HG03460 (cell line): ENCODE measurements around the gene CD109.
"Not testable (repeated sequence)": the region's sequence is repeated elsewhere in the genome, so short reads cannot be mapped to it uniquely, and the experiment has no call there.

Source experiments
- ATAC-seq: cut with Tn5 transposase; IDR thresholded peaks from one replicate; pipeline ENCODE4 v1.9.1; 2021; ENCODE audit not compliant: unreplicated experiment

The CD109 gene

GRCh38 chr6:73695619-73696421, at the start of gene CD109:
TSS of gene CD109 (plus strand) at chr6:73696203. CDS start at chr6:73696216, 13 bp downstream.
- ATAC-seq = peak; percentile 60

GRCh38 chr6:73648166-73648565, 47.8 kb upstream of the CD109 start:
- no peak for ATAC-seq

GRCh38 chr6:73649783-73650182, 46.2 kb upstream of the CD109 start:
- no peak for ATAC-seq

GRCh38 chr6:73652637-73653570, 43.1 kb upstream of the CD109 start:
- ATAC-seq = peak; percentile 47

GRCh38 chr6:73653571-73654424, 42.2 kb upstream of the CD109 start, which contains the start of gene SLC17A5:
TSS of gene SLC17A5 (minus strand) at chr6:73653992. CDS start at chr6:73653886, 106 bp downstream.
- ATAC-seq = peak; percentile 81

GRCh38 chr6:73655341-73655917, 40.6 kb upstream of the CD109 start:
- no peak for ATAC-seq

GRCh38 chr6:73656531-73657145, 39.4 kb upstream of the CD109 start:
- ATAC-seq = no peak

- no peak for ATAC-seq
Observed at GRCh38 chr6:73657201-73657600, 38.8 kb upstream of the CD109 start.

- ATAC-seq = no peak
Observed at GRCh38 chr6:73664701-73665100, 31.3 kb upstream of the CD109 start.

- ATAC-seq = no peak
Observed at GRCh38 chr6:73665686-73666319, 30.2 kb upstream of the CD109 start.

- ATAC-seq = no peak
Observed at GRCh38 chr6:73666393-73666792, 29.6 kb upstream of the CD109 start.

- no peak for ATAC-seq
Observed at GRCh38 chr6:73667798-73668197, 28.2 kb upstream of the CD109 start.

- no peak for ATAC-seq
Observed at GRCh38 chr6:73669005-73669404, 27.0 kb upstream of the CD109 start.

- no peak for ATAC-seq
Observed at GRCh38 chr6:73671911-73672685, 23.9 kb upstream of the CD109 start.

- peak; percentile 97 for ATAC-seq
Observed at GRCh38 chr6:73675466-73676098, 20.4 kb upstream of the CD109 start.

- ATAC-seq = no peak
Observed at GRCh38 chr6:73679009-73679408, 17.0 kb upstream of the CD109 start.

GRCh38 chr6:73679846-73680245, 16.2 kb upstream of the CD109 start:
- not testable (repeated sequence) for ATAC-seq

GRCh38 chr6:73680289-73680918, 15.6 kb upstream of the CD109 start:
- no peak for ATAC-seq
